Measurements from ENCODE around the gene RASGRF2.

RASGRF2 gene

DNA sequence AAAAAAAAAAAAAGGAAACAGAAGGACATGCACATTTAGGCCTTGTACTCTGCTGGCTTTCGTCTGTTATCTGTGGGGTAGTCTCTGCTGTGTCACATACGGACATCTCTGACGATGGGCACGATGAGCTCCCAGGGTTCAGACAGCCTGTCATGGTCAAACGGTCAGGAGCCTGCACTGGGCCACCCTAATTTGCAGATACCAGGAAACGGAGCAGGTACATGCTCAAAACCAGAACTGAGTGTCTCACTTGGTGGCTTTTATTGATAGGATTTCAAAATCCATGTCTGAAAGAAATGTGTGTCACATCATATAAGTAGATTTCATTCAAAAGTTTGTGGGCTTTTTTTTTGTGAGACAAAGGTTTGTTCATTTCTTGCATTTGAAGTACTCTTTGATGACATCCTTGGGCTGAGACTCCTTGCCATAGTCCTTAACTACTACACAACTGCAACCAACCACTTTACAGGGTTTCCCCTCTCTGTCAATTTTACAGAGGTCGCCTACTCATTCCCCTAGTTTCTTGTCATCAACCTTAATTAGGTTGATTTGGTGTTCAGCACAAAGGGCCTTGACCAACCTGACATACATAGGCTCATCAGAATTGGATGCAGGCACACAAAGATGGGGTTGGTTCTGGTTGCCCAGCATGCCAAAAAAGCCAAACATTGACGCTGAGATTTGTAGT lies 281.9 kb downstream of the RASGRF2 start:
- TF ChIP-seq CTCF (IDR thresholded peaks at IDR 0.05; ENCODE audit: low read depth, low read length, missing control alignments), result no peak
- H3K4me3 ChIP-seq (replicated peaks; ENCODE audit: low read depth, low read length), result no peak overlapping the region
- no peak for DNase-seq (ENCODE audit: extremely low read depth, low read depth)

DNA sequence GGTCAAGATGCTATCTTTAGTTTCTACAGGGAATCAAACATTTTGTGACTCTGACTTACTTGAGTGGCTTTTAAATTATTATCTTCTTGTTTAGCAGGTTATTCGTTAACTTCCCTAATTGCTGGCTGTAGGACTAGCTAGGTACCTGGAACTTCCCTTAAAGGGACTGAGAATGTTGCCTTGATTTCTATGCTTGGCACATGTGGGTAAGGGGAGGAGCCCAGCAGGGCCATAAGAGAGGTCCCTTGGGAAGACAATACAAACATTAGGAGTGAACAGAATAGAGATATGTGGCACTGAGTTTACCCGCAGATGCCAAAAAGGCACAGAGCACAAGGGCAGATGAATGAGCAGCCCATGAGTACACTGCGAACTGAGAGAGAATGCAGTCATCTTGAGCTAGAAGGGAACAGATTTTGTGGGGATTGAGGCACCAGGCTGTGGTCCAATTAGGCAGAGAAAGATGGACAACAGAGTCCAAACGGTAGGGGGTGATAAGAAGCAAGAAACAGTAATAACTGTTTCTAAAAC lies 282.8 kb downstream of the RASGRF2 start:
- H3K4me3 ChIP-seq (replicated peaks; ENCODE audit: low read depth, low read length), result no peak overlapping the region
- TF ChIP-seq CTCF (IDR thresholded peaks at IDR 0.05; ENCODE audit: low read depth, low read length, missing control alignments), result no peak
- no peak for DNase-seq (ENCODE audit: extremely low read depth, low read depth)

DNA sequence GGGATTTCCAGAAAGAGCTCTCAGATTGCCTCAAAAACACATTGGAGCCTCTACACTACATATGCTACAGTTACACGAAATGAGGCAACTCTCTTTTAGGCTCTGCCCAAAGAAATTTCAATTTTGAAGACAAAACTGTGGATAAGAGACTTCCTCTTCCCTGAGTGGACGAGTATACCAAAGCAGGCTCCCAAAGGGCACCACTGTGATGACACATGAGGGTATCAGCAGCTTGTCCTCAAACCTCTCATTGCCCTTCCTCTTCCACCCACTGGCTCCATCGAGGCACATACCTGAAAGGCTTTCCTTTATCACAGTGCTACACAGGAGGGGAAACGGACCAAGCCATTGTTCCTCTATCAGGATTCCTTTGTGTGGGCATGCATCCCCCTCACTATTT lies 284.3 kb downstream of the RASGRF2 start:
- no peak overlapping the region for H3K4me3 ChIP-seq (replicated peaks; ENCODE audit: low read depth, low read length)
- TF ChIP-seq CTCF (IDR thresholded peaks at IDR 0.05; ENCODE audit: low read depth, low read length, missing control alignments), result no peak
- DNase-seq (ENCODE audit: extremely low read depth, low read depth), result no peak

DNA sequence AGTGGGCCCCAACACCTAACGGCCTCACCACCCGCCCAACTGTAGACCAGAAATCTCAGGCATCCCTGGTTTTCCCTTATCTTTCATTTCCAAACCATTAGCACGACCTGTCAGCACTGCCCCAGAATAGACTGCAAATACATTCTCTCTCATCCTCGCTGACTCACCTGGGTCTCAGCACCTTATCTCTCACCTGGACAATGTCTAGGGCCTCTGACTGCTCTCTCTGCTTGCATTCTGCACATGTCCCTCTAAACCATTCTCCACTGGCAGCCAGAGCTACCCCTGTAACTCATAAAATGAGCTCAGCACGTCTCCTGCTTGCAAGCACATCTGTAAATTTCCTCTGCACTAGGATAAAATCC lies 285.7 kb downstream of the RASGRF2 start:
- H3K4me3 ChIP-seq (replicated peaks; ENCODE audit: low read depth, low read length), result no peak overlapping the region
- no peak for TF ChIP-seq CTCF (IDR thresholded peaks at IDR 0.05; ENCODE audit: low read depth, low read length, missing control alignments)
- DNase-seq (ENCODE audit: extremely low read depth, low read depth), result no peak

GRCh38 chr5:81246697-81247096 lies 286.5 kb downstream of the RASGRF2 start:
- TF ChIP-seq CTCF (IDR thresholded peaks at IDR 0.05; ENCODE audit: low read depth, low read length, missing control alignments), result no peak
- H3K4me3 ChIP-seq (replicated peaks; ENCODE audit: low read depth, low read length), result no peak overlapping the region
- DNase-seq (ENCODE audit: extremely low read depth, low read depth), result no peak

GRCh38 chr5:81247441-81247972 lies 287.3 kb downstream of the RASGRF2 start:
- no peak for DNase-seq (ENCODE audit: extremely low read depth, low read depth)

More at GRCh38 chr5:81247441-81247972, 287.3 kb downstream of the RASGRF2 start:
- no peak overlapping the region for H3K4me3 ChIP-seq (replicated peaks; ENCODE audit: low read depth, low read length)
- TF ChIP-seq CTCF (IDR thresholded peaks at IDR 0.05; ENCODE audit: low read depth, low read length, missing control alignments), result no peak

All from HFF-Myc (cell line).